Fibroblast of skin of right quadriceps (primary cell): ENCODE measurements around the gene ZNF2.

Experiments used
- DNase-seq: peaks from one replicate; pipeline ENCODE4 v3.0.0-alpha.2; 2013

The ZNF2 gene

DNA sequence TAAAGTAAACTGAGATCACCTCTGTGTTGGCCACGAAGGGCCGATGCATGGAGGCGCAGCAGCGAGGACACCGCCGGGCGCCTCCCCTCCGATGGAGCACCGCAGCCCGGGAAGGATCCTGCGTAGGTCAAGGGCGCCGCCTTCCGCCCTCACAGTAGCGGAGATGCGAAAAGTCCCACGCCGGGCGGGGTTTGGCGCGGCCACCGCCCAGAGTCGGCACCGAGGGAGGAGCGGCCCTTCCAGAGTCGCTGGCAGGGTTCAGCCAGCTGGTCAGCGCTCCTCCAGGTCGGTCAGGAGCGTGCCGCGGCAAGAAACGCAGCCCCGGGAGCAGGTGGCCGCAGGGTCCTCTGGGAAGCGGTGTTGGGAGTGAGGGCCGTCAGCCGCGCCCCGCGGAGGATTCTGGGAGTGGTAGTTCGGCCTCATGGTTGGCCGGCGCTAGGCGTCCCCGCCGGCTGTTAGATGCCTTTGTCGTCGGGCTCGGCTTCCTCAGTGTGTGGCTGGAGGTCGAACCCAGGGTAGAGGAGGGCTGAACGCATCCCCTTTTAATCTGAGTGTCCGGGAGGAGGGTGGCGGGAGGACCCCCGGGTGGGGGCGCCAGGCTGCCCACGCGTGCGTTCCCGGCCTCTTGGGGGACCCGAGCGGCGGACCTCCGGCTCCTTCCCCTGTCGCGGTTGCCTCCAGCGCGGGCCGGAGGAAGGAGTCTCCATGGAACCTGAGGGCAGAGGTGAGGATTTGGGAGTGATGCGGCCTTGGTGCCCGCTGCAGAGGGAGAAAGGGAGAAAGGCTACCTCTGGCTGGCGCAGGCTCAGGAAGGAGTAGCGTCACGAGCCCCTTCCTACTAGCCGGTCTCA, 41.7 kb downstream of the ZNF2 start, which contains the start of gene ZNF892:
TSS of gene ZNF892 (plus strand) at position 411 of the 851 bp plus-strand sequence. CDS start at position 706, 295 bp downstream.
- peak; percentile 83 for DNase-seq

DNA sequence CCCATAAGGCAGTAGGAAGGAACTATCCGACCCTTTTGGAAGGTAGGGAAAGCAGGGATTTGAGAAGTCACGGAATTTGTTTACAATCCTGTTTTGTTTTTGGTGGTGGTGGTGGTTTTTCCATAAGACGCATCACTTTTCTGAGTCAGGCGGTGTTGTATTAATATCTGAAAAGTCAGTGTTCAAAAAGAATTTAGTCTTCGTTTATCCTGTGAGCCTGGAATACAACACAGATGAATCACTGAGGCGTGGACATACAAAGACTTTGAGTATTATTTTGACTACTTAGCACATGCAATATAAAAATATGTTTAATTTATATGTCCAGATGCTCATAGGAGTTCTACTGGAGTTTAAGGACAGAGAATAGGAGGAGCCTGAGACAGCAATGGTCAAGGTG, 42.5 kb downstream of the ZNF2 start:
- DNase-seq: peak; percentile 19

DNA sequence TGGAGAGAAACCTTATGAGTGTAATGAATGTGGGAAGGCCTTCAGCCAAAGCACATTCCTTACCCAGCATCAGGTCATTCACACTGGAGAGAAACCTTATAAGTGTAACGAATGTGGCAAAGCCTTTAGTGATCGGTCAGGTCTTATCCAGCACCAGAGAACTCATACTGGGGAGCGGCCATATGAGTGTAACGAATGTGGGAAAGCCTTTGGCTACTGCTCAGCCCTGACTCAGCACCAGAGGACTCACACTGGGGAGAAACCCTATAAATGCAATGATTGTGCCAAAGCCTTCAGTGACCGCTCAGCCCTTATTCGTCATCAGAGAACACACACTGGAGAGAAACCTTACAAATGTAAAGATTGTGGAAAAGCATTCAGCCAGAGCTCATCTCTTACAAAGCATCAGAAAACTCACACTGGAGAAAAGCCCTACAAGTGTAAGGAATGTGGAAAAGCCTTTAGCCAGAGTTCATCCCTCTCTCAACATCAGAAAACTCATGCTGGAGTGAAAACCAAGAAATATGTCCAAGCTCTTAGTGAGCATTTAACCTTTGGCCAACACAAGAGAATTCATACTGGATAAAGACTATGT, 49.5 kb downstream of the ZNF2 start:
- DNase-seq: no peak

DNA sequence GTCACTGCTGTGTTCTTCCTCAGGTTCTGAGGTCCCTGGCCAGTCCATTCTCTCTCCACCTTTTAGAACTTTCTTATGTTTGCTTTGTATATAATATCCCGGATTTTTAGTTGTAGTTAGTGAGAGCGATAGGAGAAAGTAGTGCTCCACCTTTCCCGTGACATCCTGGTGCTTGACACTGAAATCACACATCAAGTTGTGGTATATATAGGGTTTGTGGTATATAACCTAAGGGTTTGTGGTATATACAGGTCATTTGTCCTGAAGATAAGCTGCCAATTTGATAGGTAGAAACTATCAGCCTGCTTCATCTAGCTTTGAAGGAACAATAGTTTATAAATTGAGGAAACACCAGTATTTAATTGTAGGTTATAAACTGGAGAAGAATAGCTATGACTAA, 54.8 kb downstream of the ZNF2 start:
- DNase-seq: no peak

DNA sequence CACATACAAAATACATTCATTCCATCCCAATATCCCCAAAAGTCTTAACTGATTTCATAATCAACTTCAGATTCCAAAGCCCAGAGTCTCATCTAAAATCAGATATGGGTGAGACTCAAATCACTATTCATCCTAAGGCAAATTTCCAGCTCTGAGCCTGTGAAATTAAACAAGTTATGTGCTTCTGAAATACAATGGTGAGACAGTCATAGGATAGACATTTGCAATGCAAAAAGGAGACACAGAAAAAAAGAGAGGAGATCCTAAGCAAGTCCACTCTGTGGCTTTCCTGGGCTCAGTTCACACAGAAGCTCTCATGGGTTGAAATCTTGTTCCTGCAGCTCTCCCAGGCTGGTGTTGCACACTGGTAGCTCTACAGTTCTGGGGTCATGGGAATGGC, 60.0 kb downstream of the ZNF2 start:
- no peak for DNase-seq

DNA sequence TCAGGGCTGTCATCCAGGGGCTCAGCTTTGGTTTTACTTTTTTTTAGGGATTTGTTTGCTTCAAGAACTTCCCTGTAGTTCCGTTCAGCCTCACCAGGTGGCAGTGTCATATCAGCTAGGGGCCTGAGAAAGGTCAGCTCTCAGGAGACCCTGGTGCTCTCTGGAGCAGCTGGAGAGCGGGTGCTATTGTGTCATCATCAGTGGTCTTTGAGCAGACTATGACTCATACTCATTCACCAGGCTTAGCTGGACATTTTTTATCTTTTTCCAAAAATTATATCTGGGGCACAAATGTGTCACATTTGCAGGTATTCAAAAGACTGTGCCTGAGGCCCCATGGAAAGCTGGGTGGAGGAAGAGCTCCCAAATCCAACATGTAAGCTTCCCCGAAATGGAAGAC, 66.1 kb downstream of the ZNF2 start:
- peak; percentile 65 for DNase-seq

DNA sequence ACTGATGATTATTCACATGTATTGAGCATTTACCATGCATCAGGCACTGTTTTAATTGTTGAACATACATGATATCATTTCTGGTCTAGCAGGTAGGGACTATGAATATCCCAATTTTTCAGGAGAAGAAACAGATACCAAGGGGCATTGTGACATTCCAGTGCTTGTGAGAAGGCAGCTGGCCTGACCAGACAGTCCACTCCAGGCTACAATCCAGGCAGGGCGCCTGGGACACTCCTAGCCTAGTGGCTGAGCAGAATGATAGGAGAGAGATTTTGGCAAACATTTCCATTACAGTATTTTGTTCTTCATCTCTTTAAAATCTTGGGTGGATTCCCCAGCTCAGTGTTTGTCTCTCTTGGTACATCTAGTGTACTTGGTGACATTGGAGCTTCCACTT, 66.6 kb downstream of the ZNF2 start:
- no peak for DNase-seq
